Measurements from ENCODE around the gene MACROD2.

The MACROD2 gene

GRCh38 chr20:15812696-15813095 is 1817.4 kb downstream of the MACROD2 start:
- DNase-seq, result no peak

DNA sequence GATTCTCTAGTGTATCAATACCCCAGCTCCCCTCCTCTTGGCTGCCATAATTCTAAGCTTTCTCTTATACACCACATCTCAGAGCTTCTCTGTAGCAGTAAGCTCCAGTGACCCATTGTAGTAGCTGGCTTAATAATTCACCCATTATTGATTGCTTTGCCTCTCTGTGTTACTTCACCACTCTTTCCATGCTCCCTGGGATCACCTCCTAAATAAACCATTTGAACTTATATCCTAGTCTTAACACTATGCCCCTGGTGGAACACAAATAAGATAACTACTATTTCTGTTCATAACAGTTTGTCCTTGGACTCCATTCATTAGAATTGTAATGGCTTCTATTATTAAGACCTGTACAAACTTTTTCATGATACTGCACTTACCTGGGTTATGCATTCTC is 1819.0 kb downstream of the MACROD2 start:
- no peak for DNase-seq

DNA sequence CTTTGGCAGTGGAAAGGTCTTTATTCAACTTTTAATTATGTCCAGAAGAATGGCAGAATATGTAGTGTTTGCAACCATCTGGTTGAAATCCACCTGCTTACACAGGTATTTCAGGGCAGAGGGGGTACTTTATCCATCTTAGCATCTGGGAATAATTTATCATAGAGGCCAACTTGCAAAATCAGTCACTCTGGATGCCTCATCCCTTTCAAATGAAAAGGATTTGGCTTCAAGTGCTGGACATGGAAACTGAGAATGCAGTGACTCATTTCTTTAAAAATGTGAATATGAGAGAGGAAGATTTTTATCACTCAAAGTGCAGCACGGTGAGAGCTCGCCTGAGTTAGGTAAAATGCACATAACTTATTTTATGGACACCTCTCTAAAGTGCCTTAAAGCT is 1819.6 kb downstream of the MACROD2 start:
- DNase-seq, result no peak

- DNase-seq, result no peak
These were observed 1822.0 kb downstream of the MACROD2 start for GRCh38 chr20:15817351-15817750.

GRCh38 chr20:15818651-15819071 is 1823.3 kb downstream of the MACROD2 start:
- DNase-seq, result no peak

- no peak for DNase-seq
These were observed 1828.4 kb downstream of the MACROD2 start for GRCh38 chr20:15823718-15824117.

GRCh38 chr20:15827628-15828027 is 1832.3 kb downstream of the MACROD2 start:
- DNase-seq, result no peak

- DNase-seq, result no peak
These were observed 1835.9 kb downstream of the MACROD2 start for GRCh38 chr20:15831201-15831600.

DNA sequence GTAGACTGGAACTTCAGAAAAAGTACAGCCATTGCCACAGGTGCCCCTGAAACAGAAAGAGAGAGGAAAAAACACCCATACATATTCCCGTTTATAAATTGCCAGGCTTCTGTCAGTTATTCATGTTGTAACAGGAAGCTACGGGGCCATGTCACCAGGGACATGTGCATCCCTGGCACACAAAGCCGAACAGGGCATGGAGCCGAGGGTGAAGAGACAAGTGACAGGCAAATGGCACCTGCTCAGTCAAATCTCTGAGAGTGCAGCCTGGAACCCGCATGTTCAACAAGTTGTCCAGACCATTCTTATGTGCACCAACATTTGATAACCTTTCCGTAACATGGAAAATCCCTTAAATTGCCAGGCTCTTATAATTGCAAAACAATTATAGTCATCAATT is 1837.2 kb downstream of the MACROD2 start:
- no peak for DNase-seq

DNA sequence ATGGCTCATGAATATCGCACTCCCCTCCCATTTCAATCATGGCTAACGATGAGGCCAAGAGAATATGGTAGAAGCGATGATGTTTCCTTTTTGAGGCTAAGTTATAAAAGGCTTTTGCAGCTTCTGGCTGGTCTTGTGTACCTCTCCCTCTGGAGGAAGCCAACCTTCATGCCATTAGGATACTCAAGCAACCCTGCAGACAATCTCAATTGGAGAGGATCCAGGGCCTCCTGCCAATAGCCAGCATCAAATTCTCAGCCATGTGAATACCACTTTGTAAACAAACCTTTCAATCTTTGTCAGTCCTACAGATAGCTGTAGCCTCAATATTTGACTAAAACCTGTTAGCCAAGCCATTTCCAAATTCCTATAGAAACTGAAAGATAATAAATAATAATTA is 1839.5 kb downstream of the MACROD2 start:
- no peak for DNase-seq

- no peak for DNase-seq
These were observed 1840.5 kb downstream of the MACROD2 start for GRCh38 chr20:15835811-15836210.

DNA sequence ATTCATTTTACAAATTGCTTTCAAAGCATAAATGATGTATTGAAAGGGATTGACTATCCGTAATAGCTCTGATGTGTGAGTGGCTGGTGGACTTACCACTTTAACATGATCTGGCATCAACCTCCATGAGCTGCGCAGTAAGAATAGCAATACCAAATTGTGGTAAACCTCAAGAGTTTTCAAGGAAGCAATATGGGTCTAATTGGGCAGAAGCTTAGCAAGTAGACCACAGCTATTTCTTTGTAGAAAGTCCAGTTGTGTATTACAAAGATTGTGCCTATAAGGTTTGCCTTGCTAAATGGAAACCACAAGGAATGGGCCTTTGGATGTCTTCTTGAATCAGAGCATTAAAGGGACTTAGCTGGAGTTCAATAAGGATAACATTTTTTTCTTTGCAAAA is 1841.3 kb downstream of the MACROD2 start:
- DNase-seq, result no peak

DNA sequence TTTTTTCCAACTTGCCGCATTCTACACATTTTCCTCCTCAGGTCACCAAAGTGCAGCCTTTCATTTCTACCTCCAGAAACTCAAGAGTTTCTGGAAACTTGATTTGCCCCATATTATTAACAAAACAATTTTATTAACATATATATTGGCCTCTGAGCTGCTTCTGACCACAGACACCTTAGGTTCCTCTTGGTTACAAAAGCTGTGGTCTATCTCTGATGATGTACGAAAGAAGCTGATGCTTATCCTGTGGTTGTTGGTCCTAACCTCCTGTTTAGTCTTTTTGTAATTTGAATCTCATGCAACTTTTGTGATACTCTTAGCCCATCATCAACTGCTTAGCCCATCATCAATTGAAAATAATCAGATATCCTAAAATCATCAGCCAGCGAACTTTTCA is 1842.2 kb downstream of the MACROD2 start:
- no peak for DNase-seq

DNA sequence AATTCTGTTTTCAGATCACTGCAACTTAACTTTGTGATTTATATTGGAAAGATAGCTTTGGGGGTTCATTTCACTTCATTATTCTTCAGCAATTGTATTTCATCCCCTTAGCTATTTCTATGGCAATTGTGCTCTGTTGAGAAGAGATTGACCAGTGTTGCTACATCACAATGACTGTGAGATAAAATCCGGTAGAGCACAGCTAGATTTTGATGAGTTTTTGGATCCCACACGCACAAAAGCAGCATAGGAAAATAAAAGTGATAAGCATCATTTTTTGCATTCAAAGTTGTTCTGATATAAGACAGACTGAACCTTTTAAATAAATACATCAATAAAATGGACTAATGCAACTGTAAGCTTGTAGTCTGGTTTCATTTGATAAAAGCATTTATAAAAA is 1843.2 kb downstream of the MACROD2 start:
- DNase-seq, result no peak

- no peak for DNase-seq
These were observed 1845.5 kb downstream of the MACROD2 start for GRCh38 chr20:15840636-15841301.

- DNase-seq, result no peak
These were observed 1847.6 kb downstream of the MACROD2 start for GRCh38 chr20:15842872-15843271.

- no peak for DNase-seq
These were observed 1848.5 kb downstream of the MACROD2 start for GRCh38 chr20:15843777-15844176.

- DNase-seq, result no peak
These were observed 1852.0 kb downstream of the MACROD2 start for GRCh38 chr20:15847196-15847784.

GRCh38 chr20:15848126-15848525 is 1852.8 kb downstream of the MACROD2 start:
- no peak for DNase-seq

- no peak for DNase-seq
These were observed 1853.8 kb downstream of the MACROD2 start for GRCh38 chr20:15848995-15849610.

GRCh38 chr20:15851576-15852215 is 1856.4 kb downstream of the MACROD2 start:
- no peak for DNase-seq

- no peak for DNase-seq
These were observed 1859.6 kb downstream of the MACROD2 start for GRCh38 chr20:15854911-15855310.

DNA sequence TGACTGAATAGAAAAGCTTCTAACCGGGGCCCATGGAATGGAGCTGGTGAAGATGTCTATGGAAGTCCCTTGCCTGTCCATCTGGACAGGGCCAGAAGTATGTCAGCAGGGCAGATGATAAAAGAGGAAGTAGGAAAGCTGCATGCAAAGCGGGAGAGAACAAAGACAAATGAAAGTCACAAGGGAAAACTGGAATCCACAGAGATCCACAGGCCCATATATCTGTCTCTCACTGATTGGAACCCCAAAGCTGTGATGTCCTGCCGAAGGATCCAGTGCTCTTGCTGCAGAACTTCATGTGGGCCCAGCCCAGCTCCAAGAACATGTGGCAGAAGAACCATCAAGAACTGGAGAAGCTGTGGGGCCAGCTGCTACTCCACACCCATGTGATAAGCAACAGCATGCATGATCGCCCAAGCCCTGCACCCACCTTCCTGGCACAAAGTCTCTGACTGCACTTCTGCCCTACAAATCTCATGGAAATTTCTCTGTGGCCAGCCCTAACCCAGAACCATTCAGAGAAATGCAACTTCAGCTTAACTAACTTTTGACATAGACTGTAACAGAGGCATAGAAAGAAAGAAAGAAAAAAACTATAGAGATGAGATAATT is 1862.0 kb downstream of the MACROD2 start:
- no peak for DNase-seq

All from central memory CD4-positive, alpha-beta T cell (primary cell).